ENCODE results near the gene CHP1.

- TF ChIP-seq CTCF (IDR thresholded peaks at IDR 0.05; ENCODE audit: low read length), result no peak
- TF ChIP-seq EZH2 (IDR thresholded peaks at IDR 0.05; ENCODE audit: borderline replicate concordance, low read length), result no peak
Measured at GRCh38 chr15:41207687-41208448, 23.2 kb upstream of the CHP1 start.

Data from OCI-LY1 (cell line).